ENCODE measurements around the gene CDKL1.
"Not testable (repeated sequence)": the region's sequence is repeated elsewhere in the genome, so short reads cannot be mapped to it uniquely, and the experiment has no call there.

CDKL1 gene

DNA sequence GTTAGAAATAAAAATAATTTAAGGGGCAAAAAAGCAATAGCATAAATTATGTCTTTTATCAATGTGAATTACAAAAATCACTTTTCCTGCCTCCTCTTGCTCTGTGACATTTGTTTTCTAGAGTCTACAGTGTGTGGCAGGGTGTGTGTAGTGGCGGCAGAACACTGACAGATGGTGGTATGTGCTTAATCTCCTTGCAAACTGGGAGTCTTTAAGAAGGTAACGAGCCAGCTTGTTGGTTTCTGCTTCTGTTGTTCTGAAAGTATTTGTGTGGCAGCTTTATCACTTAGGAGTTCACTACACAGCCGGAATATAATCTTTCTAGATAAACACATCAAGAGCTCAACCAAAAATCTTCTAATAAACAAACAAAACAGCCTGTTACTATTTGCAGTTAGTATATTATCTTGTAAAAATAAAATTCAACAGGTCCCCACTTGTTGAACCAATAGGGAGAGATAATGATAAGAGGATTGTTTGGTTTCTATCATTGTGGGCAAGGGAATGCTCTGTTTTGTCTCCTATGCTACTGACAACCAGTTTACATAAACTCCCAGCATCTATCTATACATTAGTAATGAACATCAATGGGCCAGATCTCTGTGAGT is 13.0 kb downstream of the CDKL1 start:
- DNase-seq, result peak; percentile 22

GRCh38 chr14:50381823-50382287 is 14.8 kb downstream of the CDKL1 start:
- no peak for DNase-seq

GRCh38 chr14:50381008-50381407 is 15.7 kb downstream of the CDKL1 start:
- no peak for DNase-seq

- DNase-seq, result no peak
These were observed 16.2 kb downstream of the CDKL1 start for GRCh38 chr14:50380455-50380854.

- no peak for DNase-seq
These were observed 17.1 kb downstream of the CDKL1 start for GRCh38 chr14:50379563-50379962.

DNA sequence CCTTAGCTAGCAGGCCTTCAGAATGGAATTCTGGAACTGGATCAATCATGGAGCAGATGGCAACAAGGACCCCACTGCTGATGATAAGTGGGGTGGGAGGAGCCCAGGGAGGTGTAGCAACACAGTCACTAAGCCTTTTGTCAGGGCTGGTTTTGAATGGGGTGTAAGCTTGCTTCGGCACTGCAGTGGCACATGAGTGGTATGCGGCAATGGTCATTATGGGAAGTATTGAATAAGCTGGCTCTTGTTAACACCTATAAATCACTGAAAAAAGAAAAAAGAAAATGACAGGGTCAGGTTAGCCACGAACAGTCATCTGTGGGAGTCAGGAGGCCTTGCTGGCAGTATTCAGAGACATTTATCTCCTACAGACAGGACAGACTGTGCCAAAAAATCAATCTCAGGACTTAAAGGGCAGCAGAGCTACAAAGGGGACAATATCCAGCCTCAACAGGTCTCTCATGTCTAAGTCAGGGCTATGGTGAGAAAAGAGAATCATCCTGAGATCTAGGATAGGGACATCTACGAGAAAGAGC is 19.1 kb downstream of the CDKL1 start:
- no peak for DNase-seq

DNA sequence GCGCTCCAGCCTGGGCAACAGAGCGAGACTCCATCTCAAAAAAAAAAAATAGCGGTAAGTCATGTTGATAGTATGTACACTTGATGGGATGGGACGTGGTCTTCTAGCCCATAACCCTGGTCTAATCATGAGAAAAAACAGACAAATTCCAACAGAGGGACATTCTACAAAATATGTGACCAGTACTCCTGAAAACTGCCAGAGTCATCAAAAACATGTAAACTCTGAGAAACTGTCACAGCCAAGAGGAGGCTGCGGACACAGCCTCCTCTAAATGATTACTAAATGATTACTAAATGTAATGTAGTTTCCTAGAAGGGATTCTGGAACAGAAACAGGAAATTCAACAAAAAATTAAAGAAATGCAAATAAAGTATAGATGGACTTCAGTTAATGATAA is 20.9 kb downstream of the CDKL1 start:
- no peak for DNase-seq

DNA sequence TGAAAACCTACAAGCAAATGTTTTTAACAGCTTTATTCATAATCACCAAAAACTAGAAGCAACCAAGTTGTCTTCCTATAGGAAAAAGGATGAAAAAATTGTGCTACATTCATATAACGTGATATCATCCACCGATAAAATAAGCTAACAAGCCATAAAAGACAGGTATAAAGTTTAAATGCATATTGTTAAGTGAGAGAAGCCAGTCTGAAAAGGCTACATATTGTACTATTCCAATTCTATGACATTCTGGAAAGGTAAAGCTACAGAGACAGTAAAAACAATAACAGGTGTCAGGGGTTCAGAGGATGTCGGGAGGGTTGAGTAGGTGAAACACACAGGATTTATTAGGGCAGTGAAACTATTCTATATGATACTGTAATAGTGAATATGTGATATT is 22.7 kb downstream of the CDKL1 start:
- DNase-seq, result no peak

GRCh38 chr14:50371546-50371945 is 25.1 kb downstream of the CDKL1 start:
- no peak for DNase-seq

DNA sequence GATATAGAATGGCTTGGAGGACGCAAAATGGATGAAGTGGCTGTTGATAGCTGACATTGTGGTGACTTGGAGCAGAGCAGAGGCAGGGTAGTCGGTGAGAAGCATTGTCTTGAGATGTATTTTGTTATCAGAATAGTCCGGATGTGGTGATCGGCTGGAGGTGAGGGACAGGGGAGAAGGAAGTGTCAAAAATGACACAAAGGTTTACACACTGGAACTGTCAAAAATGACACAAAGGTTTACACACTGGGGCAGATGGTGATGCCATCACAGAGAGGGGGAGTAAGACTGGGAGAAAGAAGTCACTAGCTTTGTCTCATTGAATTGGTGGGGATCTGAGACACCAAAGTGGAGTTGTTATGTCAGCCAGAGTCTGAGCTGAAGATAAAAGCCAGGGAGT is 30.1 kb downstream of the CDKL1 start:
- DNase-seq, result no peak

DNA sequence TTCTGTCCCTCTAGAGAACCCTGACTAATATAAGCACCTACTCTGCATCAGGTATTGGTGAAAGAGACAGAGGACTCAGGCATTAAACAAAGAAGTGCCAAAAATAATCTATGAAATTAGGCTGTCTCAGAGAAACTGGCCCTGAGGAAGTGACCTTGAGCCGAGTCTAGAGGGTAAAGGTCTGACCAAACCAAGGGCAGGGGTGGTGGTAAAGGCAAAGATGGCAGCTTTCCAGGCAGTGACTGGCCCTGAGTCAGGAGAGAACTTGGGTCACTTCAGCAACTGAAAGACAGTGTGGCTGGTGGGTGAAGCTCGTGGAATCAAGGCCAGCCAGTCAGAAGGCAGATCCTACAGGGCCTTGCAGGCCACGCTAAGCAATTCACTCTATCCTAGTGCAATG is 30.6 kb downstream of the CDKL1 start:
- no peak for DNase-seq

DNA sequence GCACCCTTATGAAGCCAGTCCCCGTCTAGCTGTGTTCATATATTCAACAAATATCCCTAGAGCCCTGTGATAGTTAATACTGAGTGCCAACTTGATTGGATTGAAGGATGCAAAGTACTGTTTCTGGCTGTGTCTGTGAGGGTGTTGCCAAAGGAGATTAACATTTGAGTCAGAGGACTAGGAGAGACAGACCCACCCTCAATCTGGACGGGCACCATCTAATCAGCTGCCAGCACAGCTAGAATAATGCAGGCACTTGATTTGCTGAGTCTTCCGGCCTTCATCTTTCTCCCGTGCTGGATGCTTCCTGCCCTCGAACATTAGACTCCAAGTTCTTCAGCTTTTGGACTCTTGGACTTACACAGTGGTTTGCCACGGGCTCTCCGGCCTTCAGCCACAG is 31.1 kb downstream of the CDKL1 start:
- DNase-seq, result not testable (repeated sequence)

DNA sequence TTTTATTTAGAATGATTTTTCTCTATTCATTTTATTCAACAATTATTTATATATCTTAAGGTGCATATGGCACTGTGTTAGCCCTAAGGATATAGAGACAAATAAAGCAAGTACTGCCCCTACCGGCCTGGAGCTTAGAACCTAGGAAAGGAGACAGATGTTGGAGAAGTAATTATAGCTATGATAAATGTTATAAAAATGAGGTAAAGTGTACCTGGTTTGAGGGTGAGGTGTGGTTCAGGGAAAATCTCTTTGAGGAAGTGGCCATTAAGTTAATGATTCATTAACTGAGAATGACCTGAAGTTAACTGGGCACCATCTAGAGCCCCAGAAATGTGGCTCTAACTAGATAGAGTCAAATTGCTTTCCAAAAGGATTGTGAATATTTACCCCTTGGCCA is 31.9 kb downstream of the CDKL1 start:
- DNase-seq, result no peak

- no peak for DNase-seq
These were observed 33.0 kb downstream of the CDKL1 start for GRCh38 chr14:50363714-50364111.

DNA sequence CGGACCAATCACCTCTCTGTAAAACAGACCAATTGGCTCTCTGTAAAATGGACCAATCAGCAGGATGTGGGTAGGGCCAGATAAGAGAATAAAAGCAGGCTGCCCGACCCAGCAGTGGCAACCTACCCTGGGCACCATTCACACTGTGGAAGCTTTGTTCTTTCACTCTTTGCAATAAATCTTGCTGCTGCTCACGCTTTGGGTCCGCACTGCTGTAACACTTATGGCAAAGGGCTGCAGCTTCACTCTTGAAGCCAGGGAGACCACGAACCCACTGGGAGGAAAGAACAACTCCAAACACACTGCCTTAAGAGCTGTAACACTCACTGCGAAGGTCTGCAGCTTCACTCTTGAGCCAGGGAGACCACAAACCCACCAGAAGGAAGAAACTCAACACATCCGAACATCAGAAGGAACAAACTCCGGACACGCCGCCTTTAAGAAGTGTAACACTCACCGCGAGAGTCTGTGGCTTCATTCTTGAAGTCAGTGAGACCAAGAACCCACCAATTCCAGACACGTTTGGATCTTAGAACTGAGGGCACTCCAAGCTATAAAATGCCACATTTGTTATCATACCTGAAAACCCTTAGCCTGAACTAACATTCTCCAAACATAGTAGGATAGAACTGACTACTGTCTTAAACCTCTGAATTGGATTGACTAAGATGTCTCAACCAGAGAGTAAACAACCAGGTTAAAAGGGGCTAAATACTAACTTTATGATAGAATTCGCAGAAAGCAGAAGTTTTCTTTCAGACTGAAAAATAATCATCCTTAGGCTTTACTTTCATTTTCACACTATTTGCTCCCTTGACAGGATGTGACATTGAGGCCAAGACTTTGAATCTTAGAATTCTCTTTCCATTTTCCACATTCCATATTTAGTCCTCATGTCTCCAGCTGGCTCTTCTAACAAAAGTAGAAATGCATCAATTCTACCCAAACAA is 33.6 kb downstream of the CDKL1 start:
- DNase-seq, result no peak

GRCh38 chr14:50361473-50362403 is 34.9 kb downstream of the CDKL1 start:
- not testable (repeated sequence) for DNase-seq

- DNase-seq, result no peak
These were observed 35.8 kb downstream of the CDKL1 start for GRCh38 chr14:50360851-50361250.

DNA sequence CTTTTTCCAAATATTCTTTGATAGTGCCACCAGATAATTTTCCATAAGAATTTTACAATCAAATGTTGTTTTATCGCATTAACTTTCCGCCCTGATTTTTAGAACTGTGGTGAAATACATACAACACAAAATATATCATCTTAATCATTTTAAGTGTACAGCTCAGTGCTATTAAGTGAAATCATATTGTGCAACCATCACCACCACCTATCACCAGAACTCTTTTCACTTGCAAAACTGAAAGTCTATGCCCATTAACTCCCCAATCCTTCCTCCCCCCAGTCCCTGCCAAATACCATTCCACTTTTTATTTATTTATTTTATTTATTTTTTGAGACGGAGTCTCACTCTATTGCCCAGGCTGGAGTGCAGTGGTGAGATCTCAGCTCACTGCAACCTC is 36.6 kb downstream of the CDKL1 start:
- no peak for DNase-seq

- DNase-seq, result no peak
These were observed 37.0 kb downstream of the CDKL1 start for GRCh38 chr14:50359631-50360030.

GRCh38 chr14:50357753-50358395 is 38.8 kb downstream of the CDKL1 start:
- no peak for DNase-seq

DNA sequence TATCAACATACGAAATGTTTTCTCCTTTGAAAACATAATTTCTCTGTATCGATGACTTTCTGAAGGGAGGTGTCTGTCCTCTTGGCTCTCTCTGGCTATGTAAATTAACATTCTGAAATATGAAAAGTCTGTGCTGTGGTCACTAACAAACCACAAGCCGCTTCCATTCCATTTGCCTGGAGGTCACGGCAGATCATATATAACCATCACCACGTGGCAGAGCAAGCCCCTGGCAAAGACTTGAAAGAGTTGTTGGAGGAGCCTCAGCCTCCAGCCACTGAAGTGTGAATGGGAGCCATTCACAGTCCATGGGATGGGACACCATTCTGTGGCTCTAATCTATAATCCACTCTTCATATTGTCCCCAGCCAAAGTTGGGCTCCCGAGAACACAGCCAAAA is 39.6 kb downstream of the CDKL1 start:
- no peak for DNase-seq

- DNase-seq, result not testable (repeated sequence)
These were observed 40.4 kb downstream of the CDKL1 start for GRCh38 chr14:50356283-50356682.
